Brain pericyte (primary cell): ENCODE data around the gene TMEM218.
"Not testable (repeated sequence)": the region's sequence is repeated elsewhere in the genome, so short reads cannot be mapped to it uniquely, and the experiment has no call there.

Experiments used
- DNase-seq: peaks from one replicate; pipeline ENCODE4 v3.0.0-alpha.2; 2012; ENCODE audit warnings: low read depth, low spot score

The TMEM218 gene

DNA sequence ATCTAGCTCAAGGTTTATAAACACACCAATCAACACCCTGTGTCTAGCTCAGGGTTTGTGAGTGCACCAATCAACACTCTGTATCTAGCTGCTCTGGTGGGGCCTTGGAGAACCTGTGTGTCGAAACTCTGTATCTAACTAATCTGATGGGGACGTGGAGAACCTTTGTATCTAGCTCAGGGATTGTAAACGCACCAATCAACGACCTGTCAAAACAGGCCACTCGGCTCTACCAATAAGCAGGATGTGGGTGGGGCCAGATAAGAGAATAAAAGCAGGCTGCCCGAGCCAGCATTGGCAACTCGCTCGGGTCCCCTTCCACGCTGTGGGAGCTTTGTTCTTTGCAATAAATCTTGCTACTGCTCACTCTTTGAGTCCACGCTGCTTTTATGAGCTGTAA, 21.3 kb downstream of the TMEM218 start:
- not testable (repeated sequence) for DNase-seq

DNA sequence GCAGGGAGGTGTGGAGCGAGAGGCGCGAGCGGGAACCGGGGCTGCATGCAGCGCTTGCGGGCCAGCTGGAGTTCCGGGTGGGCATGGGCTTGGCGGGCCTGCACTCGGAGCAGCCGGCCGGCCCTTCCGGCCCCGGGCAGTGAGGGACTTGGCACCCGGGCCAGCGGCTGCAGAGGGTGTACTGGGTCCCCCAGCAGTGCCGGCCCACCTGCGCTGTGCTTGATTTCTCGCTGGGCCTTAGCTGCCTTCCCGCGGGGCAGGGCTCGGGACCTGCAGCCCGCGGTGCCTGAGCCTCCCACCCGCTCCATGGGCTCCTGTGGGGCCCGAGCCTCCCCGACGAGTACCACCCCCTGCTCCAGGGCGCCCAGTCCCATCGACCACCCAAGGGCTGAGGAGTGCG, 21.9 kb downstream of the TMEM218 start:
- not testable (repeated sequence) for DNase-seq

DNA sequence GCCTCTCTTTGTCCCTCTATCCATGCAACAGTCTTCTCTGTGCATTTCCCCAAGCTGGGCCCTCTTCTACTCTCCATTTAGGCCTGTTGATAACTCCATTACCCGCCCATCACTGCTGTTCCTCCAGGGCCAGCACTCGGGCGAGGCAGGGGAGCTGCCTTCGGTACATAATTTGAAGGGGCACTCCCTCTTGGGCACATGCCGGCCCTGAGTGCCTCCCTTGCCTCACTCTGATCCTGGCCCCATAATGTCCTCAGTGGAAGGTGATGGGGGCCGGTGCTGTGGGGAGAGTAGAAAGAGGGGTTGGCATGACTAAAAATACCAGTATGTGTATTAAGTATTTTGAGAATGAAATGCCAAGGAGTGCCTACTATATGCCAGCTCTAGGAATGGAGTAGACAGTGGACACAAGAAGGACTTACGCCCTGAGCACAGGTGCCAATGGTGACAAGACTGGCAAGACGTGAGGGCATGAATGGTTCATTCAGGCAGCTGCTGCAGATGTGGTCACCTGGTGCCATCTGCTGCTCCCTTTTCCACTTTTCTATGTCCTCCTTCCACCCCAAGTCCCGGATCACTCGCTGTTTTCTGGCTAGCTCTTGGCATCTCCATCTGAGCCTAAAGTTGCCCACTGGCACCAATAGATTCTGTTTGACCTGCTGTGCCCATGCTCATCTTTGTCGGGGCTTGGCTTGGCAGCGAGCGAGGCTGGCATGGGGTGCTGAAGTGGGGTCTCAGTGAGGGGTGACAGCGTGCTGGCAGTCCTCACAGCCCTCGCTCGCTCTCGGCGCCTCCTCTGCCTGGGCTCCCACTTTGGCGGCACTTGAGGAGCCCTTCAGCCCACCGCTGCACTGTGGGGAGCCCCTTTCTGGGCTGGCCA, 22.6 kb downstream of the TMEM218 start:
- DNase-seq = no peak

DNA sequence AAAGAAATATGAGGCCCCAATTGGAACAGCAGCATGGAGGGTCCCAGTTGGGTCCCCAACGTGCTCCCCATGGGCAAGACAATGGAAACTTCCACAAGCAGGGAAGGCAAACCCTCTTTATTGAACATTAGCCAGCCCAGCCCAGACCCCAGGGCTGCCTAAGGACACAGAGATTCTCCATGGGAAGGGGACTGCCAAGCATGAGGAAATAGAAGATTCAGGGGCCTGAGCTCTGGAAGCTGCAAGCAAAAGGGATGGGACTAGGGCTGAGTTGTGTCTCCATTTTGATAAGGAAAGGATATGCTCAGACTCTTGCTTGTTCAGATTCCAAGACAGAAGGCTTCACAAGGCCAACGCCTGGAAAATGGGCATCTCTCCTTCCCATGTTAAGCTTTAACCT, 23.3 kb downstream of the TMEM218 start:
- DNase-seq = no peak

DNA sequence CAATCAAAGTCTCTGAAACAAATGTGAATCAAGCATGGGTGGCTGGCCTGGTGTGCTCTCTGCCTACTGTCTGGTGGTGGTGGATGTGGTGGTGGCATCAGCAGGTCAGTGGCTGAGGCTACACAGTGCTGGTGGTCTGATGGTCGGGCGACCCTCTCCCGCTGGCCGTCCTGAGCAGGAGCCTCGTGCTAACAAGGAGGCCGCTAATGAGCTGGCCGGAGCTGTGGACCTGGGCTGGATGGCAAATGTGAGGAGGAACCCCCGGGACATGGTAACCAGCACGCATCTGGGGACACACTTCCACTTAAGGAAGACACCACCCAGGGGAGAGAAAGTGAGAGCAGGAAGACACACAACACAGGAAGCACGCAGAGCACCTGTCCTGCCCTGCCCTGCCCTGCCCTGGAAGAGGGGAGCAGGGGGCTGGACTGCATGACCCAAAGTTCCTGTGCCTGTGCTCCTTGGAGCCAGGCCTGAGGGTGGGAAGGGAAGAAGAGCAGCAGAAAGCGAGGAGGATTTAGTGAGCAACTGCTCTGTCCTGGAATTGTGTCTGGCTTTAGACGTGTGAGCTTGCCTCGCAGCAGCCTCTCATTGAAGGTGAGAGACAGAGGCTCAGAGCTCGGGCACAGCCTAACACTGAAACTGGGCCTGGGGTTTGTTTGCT, 24.7 kb downstream of the TMEM218 start:
- DNase-seq = no peak

DNA sequence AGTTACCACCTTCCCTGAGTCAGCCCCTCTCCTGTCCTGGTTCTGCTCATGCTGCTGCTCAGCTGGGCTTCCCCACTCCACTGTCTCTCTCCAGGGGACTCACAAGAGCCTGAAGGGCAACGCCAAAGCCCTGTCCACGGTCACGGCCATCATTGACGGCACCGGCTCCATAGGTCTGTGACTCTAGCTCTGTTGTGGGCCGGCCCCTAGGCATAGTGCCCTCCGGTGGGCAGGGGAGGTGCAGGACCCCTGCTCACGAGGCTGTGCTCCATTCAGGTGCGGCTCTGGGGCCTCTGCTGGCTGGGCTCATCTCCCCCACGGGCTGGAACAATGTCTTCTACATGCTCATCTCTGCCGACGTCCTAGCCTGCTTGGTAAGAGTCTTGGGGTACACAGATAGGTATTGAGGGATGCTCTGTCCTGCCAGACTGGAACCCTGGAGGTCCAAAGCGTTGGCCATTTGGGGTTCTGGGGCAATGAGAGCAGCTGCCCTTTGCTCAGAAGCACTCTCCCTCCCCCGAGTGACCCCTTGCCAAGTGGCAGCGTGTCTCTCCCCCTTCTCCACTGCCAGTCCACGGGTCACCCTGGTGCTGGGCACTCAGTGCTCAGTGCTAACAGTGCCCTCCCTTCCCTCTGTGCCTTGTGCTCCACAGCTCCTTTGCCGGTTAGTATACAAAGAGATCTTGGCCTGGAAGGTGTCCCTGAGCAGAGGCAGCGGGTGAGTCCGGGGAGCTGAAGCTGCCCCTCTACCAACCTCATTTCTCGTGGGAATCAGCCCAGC, 25.9 kb downstream of the TMEM218 start:
- no peak for DNase-seq

DNA sequence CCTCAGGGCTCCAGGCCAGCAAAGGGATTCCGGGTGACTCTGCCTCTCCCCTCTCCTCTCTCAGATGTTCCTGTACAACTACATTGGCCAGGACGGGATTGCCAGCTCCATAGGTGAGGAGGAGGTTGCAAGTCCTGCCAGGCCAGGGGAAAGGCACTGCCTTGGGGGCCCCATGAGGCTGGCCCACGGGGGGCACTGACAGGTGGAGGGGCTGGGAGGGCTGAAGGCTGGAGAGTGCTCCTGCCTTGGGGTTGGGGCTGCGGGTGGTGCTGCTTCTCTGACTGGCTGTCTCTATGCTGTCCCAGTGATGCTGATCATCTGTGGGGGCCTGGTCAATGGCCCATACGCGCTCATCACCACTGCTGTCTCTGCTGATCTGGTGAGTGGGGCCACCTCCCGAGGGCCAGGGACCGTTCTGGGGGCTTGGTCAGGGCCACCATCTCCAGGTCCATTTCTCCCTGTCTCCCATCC, 26.6 kb downstream of the TMEM218 start:
- no peak for DNase-seq

DNA sequence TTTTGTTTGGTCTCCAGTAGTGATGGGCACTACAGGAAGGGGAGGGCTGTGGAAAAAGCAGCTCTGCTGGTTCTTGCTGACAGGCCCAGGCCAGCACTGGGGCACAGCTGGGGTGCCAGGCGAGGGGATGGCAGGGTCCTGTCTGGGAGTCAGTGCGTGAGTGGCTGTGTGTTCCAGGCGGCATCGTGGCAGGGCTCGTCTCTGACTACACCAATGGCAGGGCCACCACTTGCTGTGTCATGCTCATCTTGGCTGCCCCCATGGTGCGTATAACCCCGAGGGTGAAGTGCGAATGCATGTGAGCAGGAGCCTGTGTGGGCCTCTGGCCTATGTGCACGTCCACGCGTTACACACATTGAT, 27.4 kb downstream of the TMEM218 start:
- no peak for DNase-seq

DNA sequence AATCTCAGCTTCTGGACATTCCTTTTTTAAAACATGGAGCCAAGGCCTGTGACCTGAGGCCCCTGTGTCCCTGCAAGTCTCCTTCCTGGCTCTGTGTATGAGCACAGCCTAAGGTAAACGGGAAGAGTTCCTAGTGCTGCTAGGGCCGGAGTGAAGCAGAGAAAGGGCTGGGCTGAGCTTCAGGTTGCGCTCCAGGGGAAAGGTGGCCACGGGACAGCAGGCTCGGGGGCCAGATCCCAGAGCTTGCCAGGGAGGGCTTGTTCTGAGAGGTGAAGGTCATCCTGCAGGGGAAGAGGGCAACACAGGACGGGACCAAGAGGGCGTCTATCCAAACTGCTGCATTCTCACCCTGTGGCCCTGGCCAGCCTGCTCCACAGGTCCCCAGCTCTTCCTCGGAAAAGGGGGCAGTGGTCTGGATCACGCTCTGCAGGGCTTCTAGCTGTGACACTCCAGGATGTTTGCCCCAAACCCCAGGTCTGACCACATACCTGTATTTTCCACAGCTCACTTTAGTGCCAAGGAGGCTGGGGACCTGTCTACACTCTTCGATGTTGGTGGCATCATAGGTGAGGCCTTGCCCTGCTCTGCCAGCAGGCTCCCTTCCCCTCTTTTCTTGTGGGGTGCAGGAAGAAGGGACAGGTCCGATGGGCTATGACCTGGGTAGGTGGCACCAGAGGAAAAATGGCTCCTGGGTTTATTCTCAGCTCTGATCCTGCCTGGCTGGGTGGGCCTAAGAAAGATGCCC, 27.9 kb downstream of the TMEM218 start:
- DNase-seq = no peak

DNA sequence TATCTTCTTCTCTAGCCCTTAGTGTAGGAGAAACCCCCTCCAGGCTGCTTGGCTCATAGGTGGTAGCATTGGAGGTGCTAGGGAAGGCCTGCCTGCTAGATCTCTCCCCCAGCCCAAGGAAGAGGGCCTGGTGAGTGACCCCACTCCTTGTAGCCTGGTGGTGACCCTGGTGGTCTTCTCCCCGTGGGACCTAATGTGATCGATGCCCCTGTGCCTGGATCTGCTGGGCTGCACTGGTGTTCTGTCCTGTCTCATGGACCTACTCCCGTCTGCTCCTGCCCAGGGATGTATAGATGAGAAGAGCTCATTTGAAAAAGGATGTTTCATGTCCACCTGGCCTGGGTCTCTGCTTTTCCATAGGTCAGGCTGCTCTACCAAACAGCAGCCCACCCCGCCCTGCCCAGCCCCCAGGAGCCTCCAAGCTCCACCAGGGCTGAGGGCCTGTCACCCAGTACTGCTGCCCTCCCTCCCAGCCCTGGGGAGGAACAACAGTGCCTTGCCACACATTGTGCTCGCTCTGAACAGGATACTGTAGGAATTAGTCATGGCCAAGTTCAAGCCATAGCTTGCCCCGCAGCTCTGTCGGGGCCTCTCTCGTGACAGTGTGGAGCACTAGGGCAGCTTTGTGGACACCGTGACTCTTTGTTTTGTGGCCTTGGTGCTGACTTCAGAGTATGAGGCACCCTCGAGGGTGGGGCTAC, 28.7 kb downstream of the TMEM218 start:
- peak; percentile 29 for DNase-seq

DNA sequence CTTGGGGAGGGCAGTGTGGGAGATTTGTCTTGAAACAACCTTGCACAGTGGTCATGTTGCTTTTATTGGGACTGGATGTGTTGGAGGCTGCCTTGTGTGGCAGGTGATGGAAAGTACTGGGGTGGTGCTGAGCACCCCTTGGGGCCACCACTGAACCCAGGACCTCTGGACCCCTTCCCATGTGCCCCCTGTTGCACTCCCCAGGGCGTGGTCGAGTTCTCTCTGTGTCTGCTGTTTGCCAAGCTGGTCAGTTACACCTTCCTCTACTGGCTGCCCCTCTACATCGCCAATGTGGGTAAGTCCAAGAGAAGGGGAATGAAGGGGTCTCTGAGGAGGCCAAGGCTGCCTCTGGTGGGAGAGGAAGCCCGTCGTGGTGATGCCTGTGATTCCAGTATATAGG, 29.4 kb downstream of the TMEM218 start:
- no peak for DNase-seq

DNA sequence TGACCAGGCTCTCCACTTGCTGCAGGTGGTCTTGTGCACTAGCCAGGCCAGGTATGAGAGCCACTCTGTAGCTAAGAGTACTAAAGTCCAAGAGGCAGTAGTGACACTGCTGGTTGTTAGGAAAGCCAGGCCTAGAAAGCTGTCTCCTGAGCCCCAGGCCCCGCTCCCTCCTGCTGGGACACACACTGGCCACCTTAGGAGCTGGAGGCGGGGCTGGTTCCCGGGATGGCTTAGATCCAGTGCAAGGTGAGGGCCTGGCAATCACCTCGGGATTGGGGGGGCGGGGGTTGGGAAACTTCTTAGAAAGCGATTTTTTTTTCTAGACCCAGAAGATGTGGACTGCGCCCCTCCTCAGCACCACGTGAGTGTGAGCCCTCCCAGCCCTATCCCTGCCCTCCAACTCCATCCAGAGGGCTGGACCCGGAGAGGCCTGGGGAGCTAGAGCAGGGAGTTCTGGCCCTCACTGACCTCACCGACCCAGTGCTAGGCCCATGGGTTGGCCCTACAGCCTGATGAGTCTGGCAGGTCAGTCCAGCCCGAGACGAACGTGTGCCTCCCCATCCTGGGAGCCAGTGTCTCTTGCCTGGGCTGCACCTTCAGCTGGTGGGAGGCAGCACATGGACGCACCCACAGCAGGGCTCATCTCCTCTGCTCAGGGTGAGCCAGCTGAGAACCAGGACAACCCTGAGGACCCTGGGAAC, 30.2 kb downstream of the TMEM218 start:
- no peak for DNase-seq

DNA sequence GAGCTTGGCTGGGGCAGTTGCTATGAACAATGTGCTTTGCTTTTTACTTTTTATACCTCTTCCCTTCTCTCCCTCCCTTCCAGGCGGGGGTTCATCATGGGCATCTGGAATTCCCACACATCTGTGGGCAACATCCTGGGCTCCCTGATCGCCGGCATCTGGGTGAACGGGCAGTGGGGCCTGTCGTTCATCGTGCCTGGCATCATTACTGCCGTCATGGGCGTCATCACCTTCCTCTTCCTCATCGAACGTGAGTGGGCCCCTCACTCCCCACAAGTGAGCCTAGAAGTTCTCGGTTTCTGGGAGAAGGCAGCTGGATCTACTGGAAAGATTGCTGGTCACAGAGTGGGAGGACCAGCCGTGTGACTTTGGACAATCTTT, 30.9 kb downstream of the TMEM218 start:
- DNase-seq = no peak

DNA sequence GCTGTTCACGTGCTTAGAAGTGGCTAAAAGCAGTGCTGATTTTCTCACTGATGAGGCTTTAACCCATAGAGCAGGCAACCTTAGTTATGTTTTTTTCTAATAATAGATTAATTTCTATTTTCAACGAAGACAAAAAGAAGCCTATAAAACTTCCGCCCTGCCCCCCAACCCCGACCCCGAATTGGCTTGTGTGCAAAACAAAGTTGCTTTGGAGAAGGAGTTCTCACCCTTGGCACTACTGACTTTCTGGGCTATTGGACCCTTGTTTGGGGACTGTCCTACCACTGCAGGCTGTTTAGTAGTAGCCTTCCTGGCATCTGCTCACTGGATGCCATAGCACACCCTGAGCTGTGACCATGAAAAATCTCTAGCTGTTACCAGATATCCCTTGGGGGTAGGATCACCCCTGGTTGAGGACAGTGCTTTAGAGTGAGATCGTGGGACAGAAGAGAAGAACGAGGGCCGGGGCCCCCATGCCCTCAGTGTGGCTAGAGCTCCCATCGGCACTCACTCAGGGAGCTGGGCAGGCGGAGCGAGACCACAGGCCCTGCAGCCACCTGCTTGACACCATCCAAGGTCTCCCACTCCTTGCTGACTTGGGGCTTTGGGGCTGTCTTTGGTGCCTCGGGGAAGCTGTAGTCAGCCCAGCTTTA, 31.4 kb downstream of the TMEM218 start:
- no peak for DNase-seq

DNA sequence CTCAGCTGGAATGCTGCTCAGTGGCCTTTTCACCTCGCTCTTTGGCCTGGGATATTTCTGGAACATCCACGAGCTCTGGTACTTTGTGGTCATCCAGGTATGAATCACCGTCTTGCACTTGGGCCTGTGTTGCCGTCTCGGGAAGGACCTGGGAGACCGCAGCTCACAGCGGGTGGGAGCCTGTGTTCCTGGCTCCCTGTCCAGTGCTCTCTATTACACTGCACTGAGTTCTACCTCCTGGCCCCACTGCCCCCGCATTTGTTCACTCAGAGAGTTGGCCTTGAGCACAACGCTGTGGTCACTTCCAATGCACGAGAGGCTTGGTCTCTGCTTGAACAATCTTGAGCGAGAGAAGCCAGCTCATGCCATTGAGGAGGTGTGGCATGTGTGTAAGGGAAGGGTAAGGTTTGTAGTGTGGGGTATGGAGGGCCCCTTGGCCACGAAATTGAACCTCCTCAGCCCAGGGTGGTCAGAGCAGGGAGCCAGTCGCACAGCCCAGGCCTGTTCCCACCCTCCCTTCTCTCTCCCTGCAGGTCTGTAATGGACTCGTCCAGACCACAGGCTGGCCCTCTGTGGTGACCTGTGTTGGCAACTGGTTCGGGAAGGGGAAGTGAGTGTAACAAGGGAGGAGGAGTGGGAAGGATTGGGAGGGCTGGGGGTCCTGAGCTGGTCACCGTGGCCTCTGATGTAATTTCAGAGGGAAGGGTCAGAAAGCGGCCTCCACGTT, 32.1 kb downstream of the TMEM218 start:
- DNase-seq = no peak

DNA sequence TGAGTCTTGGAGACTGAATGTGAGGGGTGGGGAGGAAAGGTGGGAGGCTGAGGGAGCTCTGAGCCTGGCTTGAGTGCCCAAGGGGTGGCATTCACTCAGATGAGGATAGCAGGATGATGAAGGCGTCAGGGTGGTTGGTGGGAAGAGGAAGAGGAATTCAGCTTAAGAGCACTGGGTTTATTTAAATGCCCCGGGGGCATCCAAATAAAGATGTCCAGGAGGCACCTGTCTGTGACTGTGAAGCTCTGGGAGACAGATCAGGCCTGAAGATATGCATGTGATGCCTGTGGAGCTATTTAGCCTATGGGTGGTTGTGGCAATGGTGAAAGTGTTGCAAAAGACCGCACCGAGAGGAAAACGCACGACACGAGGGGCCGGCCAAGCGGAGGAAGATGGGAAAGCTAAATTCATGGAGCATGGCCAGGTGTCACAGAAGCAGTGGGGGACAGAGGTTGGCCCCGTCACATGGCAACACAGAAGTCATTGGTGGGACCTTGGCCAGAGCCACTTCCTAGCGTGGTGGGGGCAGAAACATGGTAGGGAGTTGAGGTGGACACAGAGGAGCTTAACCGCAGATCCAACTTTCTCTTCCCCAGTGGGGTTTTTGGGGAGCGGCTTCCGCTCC, 32.8 kb downstream of the TMEM218 start:
- no peak for DNase-seq

DNA sequence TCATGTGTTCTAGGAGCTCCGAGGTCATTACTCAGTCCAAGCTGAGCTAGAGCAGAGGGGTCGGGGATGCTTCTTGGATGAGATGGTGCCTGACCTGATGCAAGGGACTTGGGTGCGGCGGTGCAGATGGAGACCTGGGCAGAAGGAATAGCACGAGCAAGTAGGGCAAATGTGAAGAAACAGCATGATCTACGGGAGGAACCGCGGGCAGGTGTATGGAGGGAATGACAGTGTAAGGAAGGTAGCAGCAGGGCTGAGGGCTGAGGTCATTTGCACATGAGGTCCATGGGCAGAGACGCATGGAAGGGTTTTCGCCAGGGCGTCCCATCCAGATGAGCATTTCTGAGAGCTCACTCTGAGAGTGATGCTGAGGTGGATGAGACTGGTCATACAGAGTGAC, 33.4 kb downstream of the TMEM218 start:
- DNase-seq = no peak

DNA sequence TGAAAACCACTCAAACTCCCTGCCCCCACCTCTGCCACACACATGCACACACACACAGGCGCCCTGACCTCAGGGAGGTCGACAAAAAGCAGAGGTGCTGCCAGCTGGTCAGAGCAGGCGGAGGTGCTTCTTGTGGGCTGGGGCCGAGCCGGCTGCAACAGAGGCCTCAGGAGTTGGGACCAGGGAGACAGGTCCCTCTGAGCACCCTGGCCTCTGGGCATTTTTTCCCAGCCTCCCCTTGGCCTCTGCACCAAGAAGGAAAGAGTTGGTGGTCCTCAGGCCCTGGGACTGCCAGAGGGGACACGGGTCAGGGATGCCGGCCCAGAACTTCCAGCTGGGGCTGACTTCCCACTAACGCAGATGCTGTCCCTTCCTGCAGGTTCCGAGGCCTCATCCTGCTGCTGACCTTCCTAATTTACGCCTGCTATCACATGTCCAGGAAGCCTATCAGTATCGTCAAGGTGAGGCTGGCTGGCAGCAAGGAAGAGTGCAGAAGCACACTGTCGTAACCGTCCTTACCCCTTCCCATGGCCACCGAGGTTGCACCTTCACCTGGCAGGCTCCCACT, 35.0 kb downstream of the TMEM218 start:
- no peak for DNase-seq
